Trophoblast cell (in vitro differentiated cells and primary cell): Measurements from ENCODE around the gene LMAN1L.
A peak's percentile ranks its signal among the peaks of the same experiment; 100 is the strongest.

Experiments
- DNase-seq, 2 donors: peaks; one replicate each; pipeline ENCODE4 v3.0.0-alpha.2; 2016
- H2AFZ ChIP-seq: 2 replicates; pipeline ENCODE4 v1.6.1; 2013; ENCODE audit warnings: low read length, moderate library complexity, mild to moderate bottlenecking; ENCODE audit not compliant: insufficient read depth, poor library complexity
- H2AK5ac ChIP-seq: 2 replicates; pipeline ENCODE4 v1.6.1; 2013; ENCODE audit warnings: mild to moderate bottlenecking, low read length
- H2BK120ac ChIP-seq: 2 replicates; pipeline ENCODE4 v1.6.1; 2013; ENCODE audit warnings: low read length, mild to moderate bottlenecking, moderate library complexity; ENCODE audit not compliant: insufficient read depth, poor library complexity
- H2BK12ac ChIP-seq: 2 replicates; pipeline ENCODE4 v1.6.1; 2013; ENCODE audit warnings: mild to moderate bottlenecking, low read length, moderate library complexity
- H2BK5ac ChIP-seq: 2 replicates; pipeline ENCODE4 v1.6.1; 2013; ENCODE audit warnings: low read length, low read depth, moderate library complexity, mild to moderate bottlenecking; ENCODE audit not compliant: poor library complexity
- H3K14ac ChIP-seq: 2 replicates; pipeline ENCODE4 v1.6.1; 2013; ENCODE audit warnings: mild to moderate bottlenecking, low read length
- H3K18ac ChIP-seq: 2 replicates; pipeline ENCODE4 v1.6.1; 2013; ENCODE audit warnings: mild to moderate bottlenecking, low read length
- H3K23ac ChIP-seq: 2 replicates; pipeline ENCODE4 v1.6.1; 2013; ENCODE audit warnings: low read length
- H3K27ac ChIP-seq: 2 replicates; pipeline ENCODE4 v1.5.1; 2013; ENCODE audit warnings: low read depth, mild to moderate bottlenecking, inconsistent platforms, low read length, moderate library complexity
- H3K27me3 ChIP-seq: 2 replicates; pipeline ENCODE4 v1.6.1; 2013; ENCODE audit warnings: inconsistent platforms, mild to moderate bottlenecking, low read length, moderate library complexity; ENCODE audit not compliant: insufficient read depth
- H3K36me3 ChIP-seq, 2 experiments: 1 replicate in 1 of 2; 2 replicates in 1 of 2; pipeline ENCODE4 v1.6.1; 2013; ENCODE audit warnings: low read length in 2 of 2, mild to moderate bottlenecking in 2 of 2, moderate library complexity in 1 of 2; ENCODE audit not compliant: insufficient read depth in 2 of 2, control insufficient read depth in 1 of 2
- H3K4ac ChIP-seq: 2 replicates; pipeline ENCODE4 v1.6.1; 2013; ENCODE audit warnings: low read depth, mild to moderate bottlenecking, low read length, moderate library complexity
- H3K4me1 ChIP-seq, 2 experiments: 1 replicate in 1 of 2; 2 replicates in 1 of 2; pipeline ENCODE4 v1.6.1; 2013; ENCODE audit warnings: low read length in 2 of 2, mild to moderate bottlenecking in 2 of 2, moderate library complexity in 1 of 2; ENCODE audit not compliant: insufficient read depth in 2 of 2, control insufficient read depth in 1 of 2
- H3K4me2 ChIP-seq: 2 replicates; pipeline ENCODE4 v1.6.1; 2013; ENCODE audit warnings: inconsistent platforms, mild to moderate bottlenecking, low read length, moderate library complexity
- H3K4me3 ChIP-seq: 2 replicates; pipeline ENCODE4 v1.5.1; 2013; ENCODE audit warnings: mild to moderate bottlenecking, low read depth, low read length, inconsistent platforms
- H3K79me1 ChIP-seq: one replicate; pipeline ENCODE4 v1.6.1; 2013; ENCODE audit warnings: low read length
- H3K79me2 ChIP-seq: 2 replicates; pipeline ENCODE4 v1.6.1; 2013; ENCODE audit warnings: low read length, mild to moderate bottlenecking; ENCODE audit not compliant: control insufficient read depth, insufficient read depth, poor library complexity
- H3K9ac ChIP-seq: 2 replicates; pipeline ENCODE4 v1.6.1; 2013; ENCODE audit warnings: mild to moderate bottlenecking, low read length
- H3K9me3 ChIP-seq: 2 replicates; pipeline ENCODE4 v1.6.1; 2013; ENCODE audit warnings: low read depth, mild to moderate bottlenecking, control low read depth, inconsistent platforms, low read length; ENCODE audit not compliant: insufficient read depth
- H4K12ac ChIP-seq: 2 replicates; pipeline ENCODE4 v1.6.1; 2013; ENCODE audit warnings: low read depth, mild to moderate bottlenecking, low read length, moderate library complexity
- H4K8ac ChIP-seq: 2 replicates; pipeline ENCODE4 v1.6.1; 2013; ENCODE audit warnings: low read depth, mild to moderate bottlenecking, low read length, moderate library complexity
- H4K91ac ChIP-seq: one replicate; pipeline ENCODE4 v1.6.1; 2013; ENCODE audit warnings: low read depth, mild to moderate bottlenecking, low read length, moderate library complexity
- WGBS: extraction: QIAGEN DNeasy Blood & Tissue Kit; methylation state at CpG from one replicate; pipeline ENCODE4 v1.1.7; 2013; ENCODE audit warnings: missing lambda C conversion rate; ENCODE audit not compliant: insufficient read length, insufficient coverage; ENCODE audit errors: extremely low coverage; 5-methylcytosine and 5-hydroxymethylcytosine counted together

LMAN1L gene

GRCh38 chr15:74839526-74840395 is 27.1 kb downstream of the LMAN1L start:
- Histone ChIP-seq H3K27me3 (no peaks in the 10 kb centered on the region), H3K18ac (no peak overlapping the region), H3K4me3 (no peak overlapping the region), H2BK5ac (no peak overlapping the region), H3K36me3 (peaks cover under 1 to 4% of the 10 kb centered on the region in 2 experiments), H4K91ac (no peak overlapping the region), H3K4ac (no peak overlapping the region), H3K4me1 (peaks cover 12 to 14% of the 10 kb centered on the region in 2 experiments), H2BK120ac (no peak overlapping the region), H3K9me3 (no peaks in the 10 kb centered on the region), H3K79me1 (peaks cover 6% of the 10 kb centered on the region), H3K9ac (no peak overlapping the region), H2AK5ac (no peak overlapping the region), H4K12ac (no peak overlapping the region), H3K4me2 (no peak overlapping the region), H3K14ac (no peak overlapping the region), H3K23ac (no peak overlapping the region), H2BK12ac (no peak overlapping the region), H3K27ac (no peak overlapping the region), H2AFZ (no peak overlapping the region), H4K8ac (no peak overlapping the region), H3K79me2 (peaks cover 3% of the 10 kb centered on the region)
- no peak for DNase-seq
- WGBS = no CpG with 5 or more reads among the region's 31 CpGs

GRCh38 chr15:74840851-74841775 is 28.5 kb downstream of the LMAN1L start:
- Histone ChIP-seq H2AK5ac (no peak overlapping the region), H3K4me1 (peaks cover 11 to 12% of the 10 kb centered on the region in 2 experiments), H3K4me3 (no peak overlapping the region), H4K91ac (no peak overlapping the region), H4K8ac (no peak overlapping the region), H3K79me1 (peaks cover 6% of the 10 kb centered on the region), H2BK5ac (no peak overlapping the region), H3K27me3 (no peaks in the 10 kb centered on the region), H3K27ac (no peak overlapping the region), H3K14ac (no peak overlapping the region), H4K12ac (no peak overlapping the region), H3K4me2 (no peak overlapping the region), H2BK120ac (no peak overlapping the region), H3K36me3 (peaks cover 9 to 14% of the 10 kb centered on the region in 2 experiments), H3K4ac (no peak overlapping the region), H3K18ac (no peak overlapping the region), H3K23ac (no peak overlapping the region), H3K9ac (no peak overlapping the region), H3K79me2 (peaks cover 3% of the 10 kb centered on the region), H3K9me3 (no peaks in the 10 kb centered on the region), H2AFZ (no peak overlapping the region), H2BK12ac (no peak overlapping the region)
- no peak for DNase-seq
- WGBS = no CpG with 5 or more reads among the region's 9 CpGs

GRCh38 chr15:74841891-74842373 is 29.3 kb downstream of the LMAN1L start:
- DNase-seq = no peak

More at GRCh38 chr15:74841891-74842373, 29.3 kb downstream of the LMAN1L start:
- Histone ChIP-seq H3K18ac (no peak overlapping the region), H2BK5ac (no peak overlapping the region), H3K9me3 (no peaks in the 10 kb centered on the region), H3K79me1 (peaks cover 6% of the 10 kb centered on the region), H4K91ac (no peak overlapping the region), H4K12ac (no peak overlapping the region), H3K79me2 (peaks cover 3% of the 10 kb centered on the region), H2BK120ac (no peak overlapping the region), H3K23ac (no peak overlapping the region), H3K14ac (no peak overlapping the region), H3K4me1 (peaks cover 11 to 12% of the 10 kb centered on the region in 2 experiments), H2BK12ac (no peak overlapping the region), H3K9ac (no peak overlapping the region), H3K27me3 (no peaks in the 10 kb centered on the region), H3K4ac (no peak overlapping the region), H3K27ac (peak overlapping the region; percentile 5), H3K4me3 (no peak overlapping the region), H4K8ac (peak overlapping the region; percentile 26), H2AK5ac (no peak overlapping the region), H3K36me3 (peaks cover 9 to 16% of the 10 kb centered on the region in 2 experiments), H2AFZ (no peak overlapping the region), H3K4me2 (peak overlapping the region; percentile 95)
- WGBS = no CpG with 5 or more reads among the region's 14 CpGs
